HS-5 (cell line): ENCODE data around the gene ZFYVE27.

Experiments used
- DNase-seq: peaks from one replicate; pipeline ENCODE4 v3.0.0-alpha.2; 2012; ENCODE audit warnings: low read depth

The ZFYVE27 gene

GRCh38 chr10:97748116-97748515 lies 11.2 kb downstream of the ZFYVE27 start:
- DNase-seq = no peak

GRCh38 chr10:97752956-97753355 lies 16.0 kb downstream of the ZFYVE27 start:
- no peak for DNase-seq

- no peak for DNase-seq
Observed at GRCh38 chr10:97754726-97755125, 17.8 kb downstream of the ZFYVE27 start.

GRCh38 chr10:97755718-97756117 lies 18.8 kb downstream of the ZFYVE27 start:
- no peak for DNase-seq

- no peak for DNase-seq
Observed at GRCh38 chr10:97757471-97757870, 20.5 kb downstream of the ZFYVE27 start.

- DNase-seq = no peak
Observed at GRCh38 chr10:97759158-97759887, 22.4 kb downstream of the ZFYVE27 start.

- DNase-seq = no peak
Observed at GRCh38 chr10:97759946-97760345, 23.0 kb downstream of the ZFYVE27 start.

- DNase-seq = no peak
Observed at GRCh38 chr10:97760461-97761257, 23.7 kb downstream of the ZFYVE27 start.

GRCh38 chr10:97761331-97761865 lies 24.5 kb downstream of the ZFYVE27 start:
- no peak for DNase-seq

GRCh38 chr10:97762056-97762455 lies 25.1 kb downstream of the ZFYVE27 start:
- no peak for DNase-seq

- DNase-seq = no peak
Observed at GRCh38 chr10:97762816-97763215, 25.9 kb downstream of the ZFYVE27 start.

GRCh38 chr10:97763411-97763810 lies 26.5 kb downstream of the ZFYVE27 start:
- no peak for DNase-seq

- DNase-seq = no peak
Observed at GRCh38 chr10:97763947-97764346, 27.0 kb downstream of the ZFYVE27 start.

- DNase-seq = no peak
Observed at GRCh38 chr10:97764519-97764931, 27.6 kb downstream of the ZFYVE27 start.

- no peak for DNase-seq
Observed at GRCh38 chr10:97765201-97765600, 28.3 kb downstream of the ZFYVE27 start.

- DNase-seq = no peak
Observed at GRCh38 chr10:97766106-97766810, 29.3 kb downstream of the ZFYVE27 start.

GRCh38 chr10:97766996-97767924 lies 30.3 kb downstream of the ZFYVE27 start:
- no peak for DNase-seq

- DNase-seq = no peak
Observed at GRCh38 chr10:97768322-97769315, 31.7 kb downstream of the ZFYVE27 start.

GRCh38 chr10:97770255-97770654 lies 33.3 kb downstream of the ZFYVE27 start:
- DNase-seq = no peak
